HG03045 (cell line): ENCODE data around the gene INSRR.

ENCODE experiments used
- ATAC-seq: cut with Tn5 transposase; IDR thresholded peaks from one replicate; pipeline ENCODE4 v1.9.1; 2021; ENCODE audit warnings: mild to moderate bottlenecking, moderate library complexity; ENCODE audit not compliant: unreplicated experiment

INSRR gene

GRCh38 chr1:156894711-156895454, 36.0 kb upstream of the INSRR start:
- ATAC-seq = no peak

GRCh38 chr1:156894001-156894400, 35.1 kb upstream of the INSRR start:
- no peak for ATAC-seq

GRCh38 chr1:156893048-156893953, 34.4 kb upstream of the INSRR start, which contains the start of gene PEAR1:
PEAR1 (plus strand) TSS chr1:156893718; CDS start chr1:156903927, 10,209 bp downstream.
- no peak for ATAC-seq

- ATAC-seq = no peak
These were observed 33.5 kb upstream of the INSRR start for GRCh38 chr1:156892190-156893047.

GRCh38 chr1:156889802-156890580, 31.1 kb upstream of the INSRR start:
- no peak for ATAC-seq

GRCh38 chr1:156887734-156888133, 28.8 kb upstream of the INSRR start:
- no peak for ATAC-seq

GRCh38 chr1:156887317-156887716, 28.4 kb upstream of the INSRR start:
- ATAC-seq = no peak

- no peak for ATAC-seq
These were observed 27.8 kb upstream of the INSRR start for GRCh38 chr1:156886583-156887281.

- no peak for ATAC-seq
These were observed 27.0 kb upstream of the INSRR start for GRCh38 chr1:156885880-156886355.

- no peak for ATAC-seq
These were observed 26.4 kb upstream of the INSRR start for GRCh38 chr1:156885314-156885713.

GRCh38 chr1:156884560-156885184, 25.8 kb upstream of the INSRR start:
- ATAC-seq = no peak

- ATAC-seq = no peak
These were observed 25.0 kb upstream of the INSRR start for GRCh38 chr1:156883919-156884318.

- ATAC-seq = no peak
These were observed 23.6 kb upstream of the INSRR start for GRCh38 chr1:156882543-156882942.

GRCh38 chr1:156881663-156882062, 22.7 kb upstream of the INSRR start:
- ATAC-seq = no peak

GRCh38 chr1:156881101-156881500, 22.2 kb upstream of the INSRR start:
- no peak for ATAC-seq

GRCh38 chr1:156880473-156880872, 21.6 kb upstream of the INSRR start:
- ATAC-seq = no peak

GRCh38 chr1:156879876-156880275, 21.0 kb upstream of the INSRR start:
- ATAC-seq = no peak

- ATAC-seq = no peak
These were observed 18.7 kb upstream of the INSRR start for GRCh38 chr1:156877433-156878170.
